Fibroblast of lung (primary cell): ENCODE data around the gene FBXL17.
"Not testable (repeated sequence)": the region's sequence is repeated elsewhere in the genome, so short reads cannot be mapped to it uniquely, and the experiment has no call there.

ENCODE experiments used
- EZH2 ChIP-seq: IDR thresholded peaks from 2 replicates; pipeline ENCODE4 v1.5.1; 2012; ENCODE audit warnings: low read length, control low read depth, mild to moderate bottlenecking; ENCODE audit errors: missing control alignments
- TF ChIP-seq, protein P1 (sequence below), 2 donors: IDR thresholded peaks in 1 of 2; conservative IDR thresholded peaks in 1 of 2; 1 replicate in 1 of 2; 2 replicates in 1 of 2; pipeline ENCODE4 v1.5.1; 2011 to 2012; ENCODE audit warnings: low read length in 2 of 2, control low read depth in 1 of 2, inconsistent platforms in 1 of 2, low read depth in 1 of 2, mild to moderate bottlenecking in 1 of 2

DNA sequence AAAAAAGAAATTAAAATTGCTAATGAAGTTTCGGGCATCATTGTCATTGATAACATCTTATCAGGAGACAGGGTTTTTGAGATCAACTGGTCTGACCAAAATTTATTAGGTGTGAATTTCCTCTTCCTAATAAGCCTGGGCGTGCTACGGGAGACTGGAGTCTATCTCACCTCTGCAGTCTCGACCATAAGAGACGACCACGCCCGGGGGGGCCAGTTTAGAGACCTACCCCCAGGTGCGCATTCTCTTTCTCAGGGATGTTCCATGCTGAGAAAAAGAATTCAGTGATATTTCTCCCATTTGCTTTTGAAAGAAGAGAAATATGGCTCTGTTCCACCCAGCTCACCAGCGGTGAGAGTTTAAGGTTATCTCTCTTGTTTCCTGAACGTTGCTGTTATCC is 107.8 kb downstream of the FBXL17 start:
- TF ChIP-seq, protein P1, sequence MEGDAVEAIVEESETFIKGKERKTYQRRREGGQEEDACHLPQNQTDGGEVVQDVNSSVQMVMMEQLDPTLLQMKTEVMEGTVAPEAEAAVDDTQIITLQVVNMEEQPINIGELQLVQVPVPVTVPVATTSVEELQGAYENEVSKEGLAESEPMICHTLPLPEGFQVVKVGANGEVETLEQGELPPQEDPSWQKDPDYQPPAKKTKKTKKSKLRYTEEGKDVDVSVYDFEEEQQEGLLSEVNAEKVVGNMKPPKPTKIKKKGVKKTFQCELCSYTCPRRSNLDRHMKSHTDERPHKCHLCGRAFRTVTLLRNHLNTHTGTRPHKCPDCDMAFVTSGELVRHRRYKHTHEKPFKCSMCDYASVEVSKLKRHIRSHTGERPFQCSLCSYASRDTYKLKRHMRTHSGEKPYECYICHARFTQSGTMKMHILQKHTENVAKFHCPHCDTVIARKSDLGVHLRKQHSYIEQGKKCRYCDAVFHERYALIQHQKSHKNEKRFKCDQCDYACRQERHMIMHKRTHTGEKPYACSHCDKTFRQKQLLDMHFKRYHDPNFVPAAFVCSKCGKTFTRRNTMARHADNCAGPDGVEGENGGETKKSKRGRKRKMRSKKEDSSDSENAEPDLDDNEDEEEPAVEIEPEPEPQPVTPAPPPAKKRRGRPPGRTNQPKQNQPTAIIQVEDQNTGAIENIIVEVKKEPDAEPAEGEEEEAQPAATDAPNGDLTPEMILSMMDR (conservative IDR thresholded peaks at IDR 0.05 in 1 of 2, IDR thresholded peaks at IDR 0.05 in 1 of 2; ENCODE audit: low read depth in 1 of 2, low read length in 2 of 2) = not testable (repeated sequence)
- not testable (repeated sequence) for TF ChIP-seq EZH2
